GM12873 (cell line): ENCODE measurements around the gene POU6F2.

Source experiments
- CTCF ChIP-seq: IDR thresholded peaks from 2 replicates; pipeline ENCODE4 v1.5.1; 2012; ENCODE audit warnings: low read depth, mild to moderate bottlenecking, moderate library complexity, low read length, control low read depth; ENCODE audit not compliant: insufficient read depth; ENCODE audit errors: missing control alignments

The POU6F2 gene

GRCh38 chr7:39272691-39273090 is 295.0 kb downstream of the POU6F2 start:
- no peak for TF ChIP-seq CTCF

- no peak for TF ChIP-seq CTCF
Observed at GRCh38 chr7:39280337-39280736, 302.6 kb downstream of the POU6F2 start.

GRCh38 chr7:39285256-39285655 is 307.5 kb downstream of the POU6F2 start:
- TF ChIP-seq CTCF, result no peak

GRCh38 chr7:39288303-39288702 is 310.6 kb downstream of the POU6F2 start:
- TF ChIP-seq CTCF, result no peak

- TF ChIP-seq CTCF, result no peak
Observed at GRCh38 chr7:39291628-39292410, 314.1 kb downstream of the POU6F2 start.

GRCh38 chr7:39293056-39293823 is 315.5 kb downstream of the POU6F2 start:
- no peak for TF ChIP-seq CTCF

GRCh38 chr7:39294022-39294421 is 316.3 kb downstream of the POU6F2 start:
- TF ChIP-seq CTCF, result no peak
